Activated CD4-positive, alpha-beta T cell treated with anti-CD3 and anti-CD28 coated beads for 36 hours (primary cell): Measurements from ENCODE around the gene HPS4. TPM values are rescaled to one million over a fixed set of nuclear protein-coding genes. Genes with fewer than 3 reads are reported as not detected.
"Not testable (repeated sequence)": the region's sequence is repeated elsewhere in the genome, so short reads cannot be mapped to it uniquely, and the experiment has no call there.

Source experiments
- ATAC-seq: fragments of 200-7000 bp; cut with Tn5 transposase; one replicate; pipeline ENCODE4 v1.10.0; 2021; ENCODE audit warnings: mild to moderate bottlenecking, moderate library complexity
- CTCF ChIA-PET: fragments of 350-600 bp; sonication (Branson Sonifier 250); formaldehyde crosslinking; loops from one replicate; lab custom pipeline; 2021; ENCODE audit warnings: antibody characterized with exemption; lab: Charles Lee
- POLR2A ChIA-PET: fragments of 350-600 bp; sonication (Branson Sonifier 250); formaldehyde crosslinking; loops from one replicate; lab custom pipeline; 2021; ENCODE audit warnings: antibody characterized with exemption, inconsistent platforms; lab: Charles Lee
- DNase-seq: peaks from one replicate; pipeline ENCODE4 v3.0.0-alpha.2; 2020
- H3K27ac Mint-ChIP-seq: one replicate; pipeline ENCODE4 v1.8.0; 2021; ENCODE audit warnings: mixed read lengths
- H3K27me3 Mint-ChIP-seq: one replicate; pipeline ENCODE4 v1.8.0; 2021; ENCODE audit warnings: mixed read lengths
- H3K36me3 Mint-ChIP-seq: one replicate; pipeline ENCODE4 v1.8.0; 2021; ENCODE audit warnings: low read depth, mixed read lengths
- H3K4me1 Mint-ChIP-seq: one replicate; pipeline ENCODE4 v1.8.0; 2021; ENCODE audit warnings: mixed read lengths
- H3K4me3 Mint-ChIP-seq: one replicate; pipeline ENCODE4 v1.8.0; 2021; ENCODE audit warnings: mild to moderate bottlenecking, moderate library complexity, mixed read lengths
- H3K9me3 Mint-ChIP-seq: one replicate; pipeline ENCODE4 v1.8.0; 2021; ENCODE audit warnings: low read depth, mixed read lengths
- intact Hi-C, 2 experiments: fragments of 100-400 bp; cut with DNase I in 1 of 2; cut with micrococcal nuclease in 1 of 2; formaldehyde crosslinking; loops; one replicate each; pipeline versions ENCODE4 v1.14.2 to v1.15.1; 2022 to 2024; cut with DNase I, micrococcal nuclease
- total RNA-seq, 2 experiments: library from RNA; stranded (reverse); gene quantifications; one replicate each; pipeline ENCODE4 v1.2.3, GENCODE V29; 2021

Gene HPS4
- total RNA-seq, 2 experiments from 2014 or later: 49.3 to 60.9 TPM

DNA sequence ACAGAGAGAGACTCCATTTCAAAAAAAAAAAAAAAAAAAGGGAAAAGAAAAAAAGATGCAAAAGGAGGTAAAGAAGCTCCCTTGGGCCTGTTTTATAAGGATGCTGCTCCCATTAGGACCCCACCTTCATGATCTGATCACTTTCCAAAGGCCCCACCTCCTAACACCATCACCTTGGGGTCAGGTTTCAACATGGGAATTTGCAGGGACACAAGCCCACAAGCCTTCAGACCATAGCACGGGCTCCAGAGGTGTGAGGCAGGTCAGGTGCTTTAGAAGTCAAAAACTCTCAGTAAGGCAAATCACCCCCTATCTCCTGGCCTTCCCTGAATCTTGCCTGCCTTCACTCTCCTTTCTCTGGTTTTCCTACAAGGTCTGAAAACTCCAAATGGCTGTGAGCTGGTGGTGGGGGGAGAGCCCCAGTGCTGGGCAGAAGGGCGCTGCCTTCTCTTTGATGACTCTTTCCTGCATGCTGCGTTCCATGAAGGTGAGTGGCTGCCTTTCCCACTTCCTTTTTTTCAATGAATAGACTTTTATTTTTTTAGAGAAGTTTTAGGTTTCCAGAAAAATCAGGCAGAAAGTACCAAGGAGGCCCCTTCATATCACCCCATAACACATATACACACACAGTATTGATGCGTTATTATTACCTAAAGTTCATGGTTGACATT, 41.4 kb downstream of the HPS4 start:
- intact Hi-C loops: no loop called here
- Mint-ChIP-seq H3K36me3 (peaks cover 8% of the 10 kb centered on the region), H3K9me3 (no peaks in the 10 kb centered on the region), H3K27me3 (no peaks in the 10 kb centered on the region), H3K4me3 (no peak overlapping the region), H3K27ac (no peak overlapping the region), H3K4me1 (no peaks in the 10 kb centered on the region)
- ChIA-PET POLR2A (no interaction called here), CTCF (interaction anchor here (0.8 kb wide), 1 partner anchor 68 kb away, joined by 3 read pairs; no protein-coding TSS in a partner anchor)
- DNase-seq (no peak), ATAC-seq (no peak)

DNA sequence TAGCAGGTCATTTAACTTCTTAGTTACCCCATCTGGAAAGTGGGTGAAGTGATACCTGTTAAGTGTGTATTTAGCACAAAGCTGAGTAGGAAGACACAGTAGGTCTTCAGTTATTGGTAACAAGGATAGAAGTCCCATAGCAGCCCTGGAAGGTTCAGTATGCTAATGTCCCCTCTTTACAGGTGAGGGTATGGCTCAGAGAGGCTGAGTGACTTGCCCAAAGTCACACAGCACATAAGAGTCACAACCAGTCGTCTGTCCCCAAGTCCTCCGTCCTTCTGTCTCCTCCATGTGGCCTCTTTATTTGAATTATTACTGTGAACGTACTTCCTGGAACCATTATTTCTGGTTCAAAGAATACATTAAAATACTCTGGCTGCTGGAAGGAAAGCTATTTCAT, 44.0 kb downstream of the HPS4 start:
- Mint-ChIP-seq H3K4me3 (no peak overlapping the region), H3K36me3 (peaks cover 19% of the 10 kb centered on the region), H3K27me3 (no peaks in the 10 kb centered on the region), H3K4me1 (peaks cover 18% of the 10 kb centered on the region), H3K27ac (no peak overlapping the region), H3K9me3 (no peaks in the 10 kb centered on the region)
- ChIA-PET POLR2A (no interaction called here), CTCF (no interaction called here)
- DNase-seq (no peak), ATAC-seq (no peak)
- intact Hi-C loops: no loop called here

DNA sequence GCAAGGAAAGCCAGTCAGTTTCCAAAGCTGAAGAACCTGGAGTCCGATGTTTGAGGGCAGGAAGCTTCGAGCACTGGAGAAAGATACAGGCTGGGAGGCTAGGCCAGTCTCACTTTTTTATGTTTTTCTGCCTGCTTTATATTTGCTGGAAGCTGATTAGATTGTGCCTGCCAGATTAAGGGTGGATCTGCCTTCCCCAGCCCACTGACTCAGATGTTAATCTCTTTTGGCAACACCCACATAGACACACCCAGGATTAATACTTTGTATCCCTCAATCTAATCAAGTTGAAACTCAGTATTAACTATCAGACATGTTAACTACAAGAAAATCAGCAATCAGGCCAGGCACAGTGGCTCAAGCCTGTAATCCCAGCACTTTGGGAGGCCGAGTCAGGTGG, 44.8 kb downstream of the HPS4 start:
- H3K36me3 Mint-ChIP-seq: peaks cover 23% of the 10 kb centered on the region
- H3K27ac Mint-ChIP-seq, POLR2A ChIA-PET, ATAC-seq, DNase-seq, H3K4me3 Mint-ChIP-seq, H3K9me3 Mint-ChIP-seq, intact Hi-C loops, H3K27me3 Mint-ChIP-seq: not testable (repeated sequence)
- peaks cover 21% of the 10 kb centered on the region for H3K4me1 Mint-ChIP-seq
- CTCF ChIA-PET: interaction anchor here (0.6 to 1.6 kb wide), 2 partner anchors 41 to 239 kb away, joined by 3 to 4 read pairs; no protein-coding TSS in a partner anchor

DNA sequence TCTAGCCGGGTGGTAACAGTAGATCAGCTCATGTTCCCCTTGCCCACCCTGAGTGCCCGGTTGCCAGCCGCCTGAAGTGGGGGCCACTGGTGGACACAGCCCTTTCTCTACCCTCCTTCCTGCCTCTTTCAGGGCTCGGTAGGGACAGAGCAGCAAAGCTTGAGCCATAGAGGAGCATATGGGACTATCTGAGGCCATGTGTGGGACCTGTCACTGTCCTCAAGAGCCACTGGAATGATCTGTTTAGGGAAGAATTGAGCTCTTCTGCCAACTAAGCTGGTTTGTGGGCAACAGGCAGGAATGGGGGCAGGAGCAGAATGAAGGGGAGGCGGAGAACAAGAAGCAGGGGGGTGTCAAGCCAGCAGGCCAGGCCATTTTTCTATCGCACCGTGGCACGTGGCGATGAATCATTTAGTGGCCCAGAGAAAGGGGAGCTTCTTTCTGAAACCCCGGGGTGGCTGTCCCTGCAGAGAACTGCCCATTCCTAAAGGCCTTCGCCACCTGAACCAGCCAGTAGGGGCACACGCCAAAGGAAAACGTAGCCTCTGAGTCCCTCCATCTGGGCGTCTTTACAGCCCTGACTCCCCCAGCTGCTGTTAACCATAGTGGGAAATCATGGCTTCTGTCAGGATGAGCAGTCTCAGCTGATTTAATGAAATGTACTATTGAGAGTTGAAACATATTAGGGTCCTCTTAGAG, 45.7 kb downstream of the HPS4 start:
- CTCF ChIA-PET: interaction anchor here (0.7 to 1.6 kb wide), 4 partner anchors 24 to 71 kb away, joined by 3 to 5 read pairs (median 3); no protein-coding TSS in a partner anchor
- no peaks in the 10 kb centered on the region for H3K27me3 Mint-ChIP-seq
- DNase-seq: no peak
- POLR2A ChIA-PET: no interaction called here
- intact Hi-C loops: no loop called here
- H3K9me3 Mint-ChIP-seq: no peaks in the 10 kb centered on the region
- H3K27ac Mint-ChIP-seq: no peak overlapping the region
- ATAC-seq: no peak
- H3K36me3 Mint-ChIP-seq: peaks cover 25% of the 10 kb centered on the region
- H3K4me3 Mint-ChIP-seq: no peak overlapping the region
- H3K4me1 Mint-ChIP-seq: peaks cover 23% of the 10 kb centered on the region

DNA sequence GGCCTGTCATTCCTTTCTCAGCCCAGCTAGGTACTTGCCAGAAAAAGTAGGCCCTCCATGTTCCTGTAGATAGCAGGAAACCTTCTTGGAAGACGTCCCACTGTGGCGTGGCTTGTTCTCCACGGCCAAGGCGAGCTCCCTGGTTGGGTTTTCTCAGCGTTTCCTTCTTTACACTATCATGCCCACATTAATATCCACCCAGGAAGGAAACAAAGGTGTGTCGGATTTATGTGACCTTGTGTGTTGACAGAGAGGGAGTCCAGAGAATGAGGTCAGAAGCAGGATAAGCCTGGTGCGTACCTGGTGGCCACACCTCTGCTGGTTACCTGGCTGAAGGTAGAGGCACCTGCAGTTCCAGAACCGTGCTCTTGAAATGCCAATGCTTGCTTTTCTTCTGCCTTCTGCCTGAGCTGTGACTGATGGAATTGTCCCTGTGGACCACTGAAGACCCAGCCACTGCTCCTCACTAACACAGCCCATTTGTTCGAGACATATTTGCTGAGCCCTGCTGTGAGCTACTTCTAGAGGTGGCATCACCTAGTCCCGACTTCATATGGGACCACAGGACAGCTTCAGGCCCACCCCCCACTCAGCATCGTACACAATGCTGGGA, 46.6 kb downstream of the HPS4 start:
- no peak overlapping the region for H3K4me3 Mint-ChIP-seq
- H3K9me3 Mint-ChIP-seq: no peaks in the 10 kb centered on the region
- intact Hi-C loops: no loop called here
- POLR2A ChIA-PET: no interaction called here
- ATAC-seq (no peak), DNase-seq (no peak)
- no peaks in the 10 kb centered on the region for H3K27me3 Mint-ChIP-seq
- H3K27ac Mint-ChIP-seq: no peak overlapping the region
- peaks cover 26% of the 10 kb centered on the region for H3K36me3 Mint-ChIP-seq
- CTCF ChIA-PET: interaction anchor here (0.7 to 1.5 kb wide), 4 partner anchors 24 to 102 kb away, joined by 3 to 5 read pairs (median 3); no protein-coding TSS in a partner anchor
- H3K4me1 Mint-ChIP-seq: peaks cover 31% of the 10 kb centered on the region

DNA sequence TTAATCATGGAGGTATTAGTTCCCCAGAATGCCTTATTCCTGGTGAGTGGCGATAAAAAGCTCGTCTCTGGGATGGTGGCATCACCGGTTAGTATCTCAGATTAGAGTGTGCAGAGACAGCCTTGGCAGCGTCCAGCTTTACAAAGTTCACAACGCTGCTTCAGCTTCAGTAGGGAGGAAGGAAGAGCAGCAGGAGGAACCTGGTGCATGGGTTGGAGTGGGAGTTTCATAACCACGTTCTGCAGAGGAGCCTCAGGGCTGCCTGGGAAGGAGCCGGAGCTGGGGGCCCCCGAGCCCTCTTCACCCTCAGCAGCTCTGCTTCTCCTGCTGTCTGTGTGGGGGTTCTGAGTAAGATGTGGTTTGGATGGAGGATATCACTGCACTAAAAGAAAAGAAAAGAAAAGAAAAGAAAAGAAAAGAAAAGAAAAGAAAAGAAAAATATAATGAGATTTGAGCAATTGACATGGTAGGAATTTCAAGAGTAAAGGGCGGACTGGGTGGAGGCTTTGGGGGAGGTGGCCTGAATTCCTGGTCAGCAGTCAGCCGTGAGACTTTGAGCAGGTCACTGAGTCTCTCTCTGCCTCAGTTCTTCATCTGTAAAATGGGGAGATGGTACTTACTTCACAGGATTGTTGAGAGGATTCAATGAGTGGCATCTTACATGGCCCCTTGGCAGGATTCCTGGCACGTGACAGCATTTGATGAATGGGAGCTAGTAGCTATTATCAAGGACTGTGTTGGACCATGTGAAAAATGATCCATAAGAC, 48.1 kb downstream of the HPS4 start:
- peaks cover 26% of the 10 kb centered on the region for H3K36me3 Mint-ChIP-seq
- no peaks in the 10 kb centered on the region for H3K27me3 Mint-ChIP-seq
- H3K9me3 Mint-ChIP-seq: no peaks in the 10 kb centered on the region
- H3K4me1 Mint-ChIP-seq: peaks cover 46% of the 10 kb centered on the region
- no peak for DNase-seq
- intact Hi-C loops: no loop called here
- no peak overlapping the region for H3K4me3 Mint-ChIP-seq
- ChIA-PET POLR2A (no interaction called here), CTCF (interaction anchor here (1.5 kb wide), 2 partner anchors 15 to 34 kb away, joined by 3 read pairs; no protein-coding TSS in a partner anchor)
- no peak overlapping the region for H3K27ac Mint-ChIP-seq
- ATAC-seq: no peak

DNA sequence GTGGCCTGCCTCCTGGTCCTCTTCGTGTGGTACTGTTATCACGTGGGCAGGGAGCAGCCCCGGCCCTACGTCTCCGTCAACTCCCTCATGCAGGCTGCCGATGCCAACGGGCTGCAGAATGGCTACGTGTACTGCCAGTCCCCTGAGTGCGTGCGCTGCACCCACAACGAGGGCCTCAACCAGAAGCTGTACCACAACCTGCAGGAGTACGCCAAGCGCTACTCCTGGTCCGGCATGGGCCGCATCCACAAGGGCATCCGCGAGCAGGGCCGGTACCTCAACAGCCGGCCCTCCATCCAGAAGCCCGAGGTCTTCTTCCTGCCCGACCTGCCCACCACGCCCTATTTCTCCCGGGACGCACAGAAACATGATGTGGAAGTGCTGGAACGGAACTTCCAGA, 49.8 kb downstream of the HPS4 start:
- Mint-ChIP-seq H3K36me3 (peaks cover 30% of the 10 kb centered on the region), H3K4me1 (peaks cover 56% of the 10 kb centered on the region), H3K9me3 (no peaks in the 10 kb centered on the region), H3K4me3 (no peak overlapping the region), H3K27me3 (no peaks in the 10 kb centered on the region), H3K27ac (no peak overlapping the region)
- ChIA-PET POLR2A (no interaction called here), CTCF (interaction anchor here (0.7 to 0.9 kb wide), 2 partner anchors 39 to 70 kb away, joined by 3 read pairs; no protein-coding TSS in a partner anchor)
- intact Hi-C loops: no loop called here
- DNase-seq (no peak), ATAC-seq (no peak)

DNA sequence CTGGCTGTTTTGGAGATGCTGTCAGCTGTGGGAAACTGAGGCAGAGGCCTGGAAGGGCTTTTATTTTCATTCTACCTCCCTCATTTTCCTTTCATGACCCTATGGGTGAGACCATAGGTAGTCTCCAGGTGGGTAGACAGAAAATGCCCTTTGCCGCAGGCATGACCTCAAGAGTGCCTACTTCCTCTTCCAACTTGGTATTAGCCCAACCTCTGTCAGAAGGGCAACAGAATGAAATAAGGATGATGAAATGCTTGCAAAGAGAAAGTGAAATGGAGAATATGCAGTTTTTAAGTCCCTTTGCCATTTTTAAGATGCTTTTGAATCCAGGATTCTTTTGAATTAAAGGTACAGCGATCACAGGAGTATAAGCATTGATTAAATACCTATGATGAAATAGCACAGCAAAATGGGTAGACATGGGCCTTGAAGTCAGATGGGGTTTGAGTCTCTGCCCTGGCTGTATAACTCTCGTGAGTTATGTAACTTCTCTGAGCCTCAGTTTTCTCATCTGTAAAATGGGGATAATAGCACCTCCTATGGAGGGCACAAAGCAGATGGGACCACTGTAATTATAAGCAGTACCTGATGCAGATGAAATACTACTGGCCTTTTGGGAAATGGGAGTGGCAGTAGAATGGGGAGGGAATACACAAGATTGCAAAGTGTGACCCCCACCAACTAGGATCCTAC, 50.8 kb downstream of the HPS4 start:
- Mint-ChIP-seq H3K9me3 (no peaks in the 10 kb centered on the region), H3K36me3 (peaks cover 30% of the 10 kb centered on the region), H3K27ac (peak overlapping the region; percentile 19), H3K27me3 (no peaks in the 10 kb centered on the region), H3K4me1 (peaks cover 64% of the 10 kb centered on the region), H3K4me3 (no peak overlapping the region)
- ChIA-PET POLR2A (no interaction called here), CTCF (no interaction called here)
- DNase-seq: no peak
- intact Hi-C loops: no loop called here
- no peak for ATAC-seq

DNA sequence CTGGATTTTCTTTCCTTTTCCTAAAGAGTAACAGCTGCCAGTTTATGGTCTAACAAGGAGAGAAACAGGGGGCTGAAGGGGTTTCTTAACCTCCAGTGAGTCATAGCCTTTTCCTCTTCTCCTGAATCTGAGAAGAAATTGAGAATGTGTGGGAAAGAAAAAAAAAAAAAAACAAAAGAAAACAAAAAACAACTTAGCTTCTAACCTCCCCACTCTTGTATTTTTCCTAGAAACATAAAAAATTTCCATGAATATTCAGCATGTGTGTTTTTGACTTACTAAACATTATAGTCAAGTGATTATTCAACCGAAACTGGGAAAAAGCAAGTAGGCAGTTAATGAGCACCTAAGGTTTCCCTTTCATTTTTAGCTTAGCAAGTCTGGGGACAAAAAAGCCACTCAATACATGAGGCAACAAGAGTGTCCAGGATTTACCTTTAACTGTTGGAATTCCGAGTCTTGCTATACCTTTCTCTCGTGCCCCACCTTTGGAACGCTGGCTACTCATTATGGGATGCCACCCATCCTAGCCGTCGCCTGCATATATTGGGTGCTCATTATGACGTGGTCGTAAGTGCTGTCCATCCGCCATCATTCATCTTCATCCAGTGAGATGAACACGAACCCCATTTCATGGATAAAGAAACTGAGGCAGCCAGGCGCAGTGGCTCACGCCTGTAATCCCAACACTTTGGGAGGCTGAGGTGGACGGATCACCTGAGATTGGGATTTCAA, 52.2 kb downstream of the HPS4 start:
- peak; percentile 18 for ATAC-seq
- DNase-seq: no peak
- peaks cover 64% of the 10 kb centered on the region for H3K4me1 Mint-ChIP-seq
- CTCF ChIA-PET: interaction anchor here (0.6 to 2.1 kb wide), 14 partner anchors 11 to 255 kb away, joined by 3 to 10 read pairs (median 4); no protein-coding TSS in a partner anchor
- peak overlapping the region; percentile 75 for H3K27ac Mint-ChIP-seq
- H3K4me3 Mint-ChIP-seq: peak overlapping the region; percentile 90
- POLR2A ChIA-PET: interaction anchor here (0.8 to 2.2 kb wide), 3 partner anchors 12 to 52 kb away, joined by 3 to 11 read pairs (median 6); partner anchors contain the start of genes HPS4 and SRRD
- H3K27me3 Mint-ChIP-seq: no peaks in the 10 kb centered on the region
- intact Hi-C loops: loop anchor here in 1 of 2 experiments (1.0 kb wide), 1 partner anchor 228 kb away; no protein-coding TSS in a partner anchor
- H3K9me3 Mint-ChIP-seq: no peaks in the 10 kb centered on the region
- peaks cover 30% of the 10 kb centered on the region for H3K36me3 Mint-ChIP-seq

DNA sequence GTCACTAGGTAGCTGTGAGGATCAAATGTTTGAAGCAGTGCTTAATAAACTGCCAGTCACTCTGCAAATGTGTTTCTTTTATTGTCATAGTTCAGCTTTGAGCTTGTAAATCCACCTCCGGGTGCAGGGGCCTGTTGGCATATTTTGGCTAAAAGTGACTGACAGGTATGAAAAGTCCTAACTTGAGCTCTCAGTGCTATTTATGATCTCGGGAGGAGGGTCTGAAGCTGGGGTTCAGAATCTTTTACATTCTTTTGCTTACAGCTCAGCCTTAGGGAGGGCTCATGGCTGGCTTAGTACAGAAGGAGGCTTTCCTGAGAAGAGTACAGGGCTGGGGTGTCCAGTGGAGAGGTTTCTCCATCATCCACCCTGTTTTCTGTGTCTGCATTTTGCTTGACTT, 53.0 kb downstream of the HPS4 start:
- ChIA-PET CTCF (interaction anchor here (0.7 to 2.1 kb wide), 15 partner anchors 11 to 244 kb away, joined by 3 to 10 read pairs (median 4); partner anchors contain the start of genes HPS4 and SRRD), POLR2A (interaction anchor here (0.6 to 2.2 kb wide), 3 partner anchors 51 to 72 kb away, joined by 3 to 11 read pairs (median 6); partner anchors contain the start of genes HPS4 and SRRD)
- DNase-seq (peak; percentile 34), ATAC-seq (no peak)
- Mint-ChIP-seq H3K36me3 (peaks cover 27% of the 10 kb centered on the region), H3K9me3 (no peaks in the 10 kb centered on the region), H3K4me3 (peak overlapping the region; percentile 90), H3K27ac (peak overlapping the region; percentile 75), H3K27me3 (no peaks in the 10 kb centered on the region), H3K4me1 (peaks cover 58% of the 10 kb centered on the region)
- intact Hi-C loops: no loop called here
